ENCODE data around the gene NELFB.

Gene NELFB

DNA sequence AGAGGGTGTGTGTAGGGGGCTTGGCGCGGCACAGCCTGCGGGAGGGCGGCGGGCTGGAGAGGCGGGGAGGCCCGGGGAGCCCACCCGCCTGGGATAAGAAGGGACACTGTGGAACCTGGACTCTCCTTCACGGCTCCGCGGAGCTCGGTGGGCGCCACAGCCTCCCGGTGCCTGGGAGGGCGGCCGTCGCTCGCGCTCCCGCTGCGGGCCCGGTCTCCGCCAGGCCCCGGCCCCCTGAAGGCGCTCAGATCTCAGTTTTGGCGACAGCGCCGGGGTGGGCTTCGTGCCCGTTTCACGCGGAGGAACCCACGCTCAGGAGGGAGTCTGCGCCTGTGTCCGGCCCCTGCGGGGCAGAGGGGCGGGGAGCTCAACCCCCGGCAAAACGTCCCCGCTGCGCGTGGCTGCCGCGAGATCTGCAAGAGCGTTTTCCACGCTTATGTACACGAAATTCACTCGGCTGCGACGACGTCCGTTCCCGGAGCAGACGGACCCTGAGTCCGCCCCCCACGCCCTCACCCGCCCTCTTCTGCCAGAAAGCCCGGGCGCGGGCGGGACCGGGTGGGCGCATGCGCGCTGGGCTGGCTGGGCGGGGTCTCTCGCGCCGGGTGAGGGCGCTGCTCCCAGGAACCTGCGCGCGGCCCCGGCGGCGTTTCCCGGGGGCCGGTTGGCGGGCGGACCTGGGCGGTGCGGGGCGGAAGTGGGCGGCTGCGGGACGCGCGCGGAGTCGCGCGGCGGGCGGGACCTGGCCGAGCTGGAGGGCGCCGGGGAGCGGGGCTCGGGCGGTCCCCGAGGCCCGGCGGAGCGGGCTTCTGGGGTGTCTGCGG, at the start of gene NELFB:
Gene NELFB (plus strand): TSS at position 704 of the 824 bp plus-strand sequence.
- H3K36me3 ChIP-seq (ENCODE audit: control insufficient read depth, insufficient read depth, low read length): peaks cover 7% of the 10 kb centered on the region
- peaks cover 7% of the 10 kb centered on the region for H3K4me1 ChIP-seq (ENCODE audit: control insufficient read depth, insufficient read depth, low read length)
- H3K9me3 ChIP-seq (ENCODE audit: control insufficient read depth, insufficient read depth, low read length): no peaks in the 10 kb centered on the region
- no peak for DNase-seq (ENCODE audit: low read depth, low spot score)
- WGBS (ENCODE audit: insufficient coverage, insufficient read length): no CpG with 5 or more reads among the region's 105 CpGs
- H3K27ac ChIP-seq (ENCODE audit: low read length): no peak within 1 kb of the TSS
- peak within 1 kb of the TSS; percentile 58 for H3K4me3 ChIP-seq (ENCODE audit: low read length)
- no peaks in the 10 kb centered on the region for H3K27me3 ChIP-seq (ENCODE audit: control insufficient read depth, insufficient read depth, low read length)

DNA sequence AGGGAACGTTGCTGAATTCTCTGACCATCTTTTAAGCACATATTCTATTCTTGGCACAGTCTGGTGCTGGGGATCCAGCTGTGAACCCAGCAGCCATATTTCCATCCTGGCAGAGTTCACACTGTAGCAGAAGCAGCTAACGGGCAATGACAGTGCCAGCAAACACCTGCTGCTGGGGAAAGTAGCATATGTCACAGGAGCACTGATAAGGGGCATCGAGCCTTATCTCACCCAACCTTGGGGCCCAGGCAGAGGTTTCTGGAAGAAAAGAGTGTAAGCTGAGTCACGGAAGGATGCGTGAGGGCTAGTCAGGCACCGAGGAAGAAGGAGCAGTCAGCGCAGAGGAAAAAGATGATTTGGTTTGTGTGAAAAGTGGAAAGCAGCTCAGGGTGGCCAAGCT, 48.5 kb upstream of the NELFB start:
- no CpG with 5 or more reads among the region's 7 CpGs for WGBS (ENCODE audit: insufficient coverage, insufficient read length)
- no peak overlapping the region for H3K27ac ChIP-seq (ENCODE audit: low read length)
- no peaks in the 10 kb centered on the region for H3K9me3 ChIP-seq (ENCODE audit: control insufficient read depth, insufficient read depth, low read length)
- H3K4me1 ChIP-seq (ENCODE audit: control insufficient read depth, insufficient read depth, low read length): peaks cover 2% of the 10 kb centered on the region; the same call in 1 of the 2 replicates
- H3K36me3 ChIP-seq (ENCODE audit: control insufficient read depth, insufficient read depth, low read length): 0 out of 2 replicates have a peak, but pooled peaks cover 3% of the 10 kb centered on the region
- H3K4me3 ChIP-seq (ENCODE audit: low read length): no peak overlapping the region
- H3K27me3 ChIP-seq (ENCODE audit: control insufficient read depth, insufficient read depth, low read length): no peaks in the 10 kb centered on the region
- no peak for DNase-seq (ENCODE audit: low read depth, low spot score)

DNA sequence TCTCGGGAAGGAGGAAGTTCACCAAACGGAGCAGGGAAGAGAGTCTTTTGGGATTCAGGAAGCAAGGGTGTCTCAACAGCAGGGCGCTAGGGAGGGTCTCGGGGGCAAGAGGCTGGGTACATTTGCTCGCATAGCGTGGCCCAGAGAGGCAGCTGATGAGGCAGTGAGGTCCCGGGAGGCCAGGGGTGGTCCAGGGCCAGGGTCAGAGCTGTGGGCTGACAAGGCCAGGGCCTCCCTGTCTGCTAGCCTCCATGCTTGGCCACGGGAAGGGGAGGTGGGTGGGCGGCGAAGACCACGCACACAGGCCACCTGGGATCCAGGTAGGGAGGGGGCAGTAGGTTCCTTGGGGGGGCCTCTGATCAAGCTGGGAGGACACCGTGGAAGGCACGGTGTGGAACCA, 43.6 kb upstream of the NELFB start:
- Histone ChIP-seq H3K27ac (ENCODE audit: low read length) (no peak overlapping the region), H3K4me1 (ENCODE audit: control insufficient read depth, insufficient read depth, low read length) (no peaks in the 10 kb centered on the region), H3K4me3 (ENCODE audit: low read length) (no peak overlapping the region), H3K9me3 (ENCODE audit: control insufficient read depth, insufficient read depth, low read length) (no peaks in the 10 kb centered on the region), H3K27me3 (ENCODE audit: control insufficient read depth, insufficient read depth, low read length) (no peaks in the 10 kb centered on the region), H3K36me3 (ENCODE audit: control insufficient read depth, insufficient read depth, low read length) (peaks cover 14% of the 10 kb centered on the region)
- no peak for DNase-seq (ENCODE audit: low read depth, low spot score)
- WGBS (ENCODE audit: insufficient coverage, insufficient read length): no CpG with 5 or more reads among the region's 13 CpGs

DNA sequence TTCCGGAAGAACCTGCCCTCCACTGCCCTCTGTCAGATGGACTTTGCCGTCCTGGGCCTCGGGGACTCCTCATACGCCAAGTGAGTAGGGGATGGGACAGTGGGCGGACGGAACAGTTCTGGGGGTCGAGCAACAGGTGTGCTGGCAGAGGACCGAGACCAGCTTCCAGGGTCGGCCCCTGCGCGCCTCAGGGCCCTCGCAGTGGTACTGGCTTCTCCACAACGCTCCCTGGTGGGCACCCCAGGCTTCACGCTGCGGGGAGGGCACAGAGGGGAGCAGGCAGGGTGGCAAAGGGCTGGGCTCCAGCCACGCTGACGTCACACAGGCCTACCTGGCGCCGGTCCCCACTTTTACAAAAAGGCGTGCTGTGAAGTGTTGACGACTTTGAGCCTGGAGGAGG, 42.6 kb upstream of the NELFB start:
- Histone ChIP-seq H3K27me3 (ENCODE audit: control insufficient read depth, insufficient read depth, low read length) (no peaks in the 10 kb centered on the region), H3K36me3 (ENCODE audit: control insufficient read depth, insufficient read depth, low read length) (peaks cover 11% of the 10 kb centered on the region), H3K27ac (ENCODE audit: low read length) (no peak overlapping the region), H3K4me3 (ENCODE audit: low read length) (no peak overlapping the region), H3K4me1 (ENCODE audit: control insufficient read depth, insufficient read depth, low read length) (peaks cover 1% of the 10 kb centered on the region; the same call in 1 of the 2 replicates), H3K9me3 (ENCODE audit: control insufficient read depth, insufficient read depth, low read length) (no peaks in the 10 kb centered on the region)
- no CpG with 5 or more reads among the region's 21 CpGs for WGBS (ENCODE audit: insufficient coverage, insufficient read length)
- DNase-seq (ENCODE audit: low read depth, low spot score): no peak

DNA sequence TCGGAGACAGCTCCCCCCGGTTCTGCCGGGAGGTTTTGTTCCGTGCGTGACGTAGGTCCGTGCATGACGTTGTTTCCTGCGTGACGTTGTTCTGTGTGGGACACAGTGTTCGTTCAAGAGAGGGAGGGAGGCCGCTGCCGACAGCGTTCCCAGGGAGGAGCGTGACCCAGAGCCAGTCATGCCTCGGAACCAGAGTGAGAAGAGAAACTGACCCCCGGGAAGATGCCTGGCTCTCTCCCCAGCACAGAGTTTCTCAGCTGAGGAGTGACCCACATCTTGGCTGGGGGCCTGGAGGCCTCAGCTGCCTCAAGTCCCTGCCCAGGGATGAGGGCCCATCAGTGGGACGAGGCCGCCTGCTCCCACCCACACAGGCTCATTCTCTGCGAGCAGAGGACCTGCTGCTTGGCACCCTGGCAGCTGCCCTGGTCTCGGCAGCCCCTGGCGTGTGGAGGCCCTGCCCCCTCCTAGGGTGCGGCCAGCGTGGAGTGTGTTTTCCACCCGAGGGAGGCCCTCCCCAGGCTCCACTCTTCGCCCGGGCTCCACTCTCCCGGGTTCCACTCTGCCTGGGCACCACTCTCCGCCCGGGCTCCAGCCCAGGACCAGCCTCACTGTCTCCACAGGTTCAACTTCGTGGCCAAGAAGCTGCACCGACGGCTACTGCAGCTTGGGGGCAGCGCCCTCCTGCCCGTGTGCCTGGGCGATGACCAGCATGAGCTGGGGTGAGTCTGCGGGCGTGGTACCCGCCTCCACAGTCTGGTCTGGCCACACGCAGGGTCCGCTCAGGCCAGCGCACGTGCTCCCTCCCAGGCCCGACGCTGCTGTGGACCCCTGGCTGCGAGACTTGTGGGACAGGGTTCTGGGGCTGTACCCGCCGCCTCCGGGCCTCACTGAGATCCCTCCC, 41.7 kb upstream of the NELFB start:
- WGBS (ENCODE audit: insufficient coverage, insufficient read length): no CpG with 5 or more reads among the region's 49 CpGs
- H3K27ac ChIP-seq (ENCODE audit: low read length): no peak overlapping the region

DNA sequence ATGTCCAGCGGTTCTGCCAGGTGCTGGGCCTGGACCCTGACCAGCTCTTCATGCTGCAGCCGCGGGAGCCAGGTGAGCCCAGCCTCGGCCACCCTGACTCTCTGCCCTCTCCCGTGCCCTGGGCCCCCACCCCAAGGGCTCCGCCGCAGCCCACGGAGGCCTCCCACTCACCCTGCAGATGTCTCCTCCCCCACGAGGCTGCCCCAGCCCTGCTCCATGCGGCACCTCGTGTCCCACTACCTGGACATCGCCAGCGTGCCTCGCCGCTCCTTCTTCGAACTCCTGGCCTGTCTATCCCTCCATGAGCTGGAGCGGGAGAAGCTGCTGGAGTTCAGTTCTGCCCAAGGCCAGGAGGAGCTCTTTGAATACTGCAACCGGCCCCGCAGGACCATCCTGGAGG, 40.5 kb upstream of the NELFB start:
- DNase-seq (ENCODE audit: low read depth, low spot score): no peak
- H3K4me1 ChIP-seq (ENCODE audit: control insufficient read depth, insufficient read depth, low read length): peaks cover 3% of the 10 kb centered on the region; the same call in 1 of the 2 replicates
- no peaks in the 10 kb centered on the region for H3K9me3 ChIP-seq (ENCODE audit: control insufficient read depth, insufficient read depth, low read length)
- peaks cover 11% of the 10 kb centered on the region for H3K36me3 ChIP-seq (ENCODE audit: control insufficient read depth, insufficient read depth, low read length)
- WGBS (ENCODE audit: insufficient coverage, insufficient read length): no CpG with 5 or more reads among the region's 19 CpGs
- no peak overlapping the region for H3K4me3 ChIP-seq (ENCODE audit: low read length)
- H3K27me3 ChIP-seq (ENCODE audit: control insufficient read depth, insufficient read depth, low read length): no peaks in the 10 kb centered on the region
- no peak overlapping the region for H3K27ac ChIP-seq (ENCODE audit: low read length)

More for the DNA sequence above, 41.7 kb upstream of the NELFB start:
- DNase-seq (ENCODE audit: low read depth, low spot score): no peak
- Histone ChIP-seq H3K9me3 (ENCODE audit: control insufficient read depth, insufficient read depth, low read length) (no peaks in the 10 kb centered on the region), H3K4me1 (ENCODE audit: control insufficient read depth, insufficient read depth, low read length) (peaks cover 1% of the 10 kb centered on the region; the same call in 1 of the 2 replicates), H3K27me3 (ENCODE audit: control insufficient read depth, insufficient read depth, low read length) (no peaks in the 10 kb centered on the region), H3K36me3 (ENCODE audit: control insufficient read depth, insufficient read depth, low read length) (peaks cover 11% of the 10 kb centered on the region), H3K4me3 (ENCODE audit: low read length) (no peak overlapping the region)

DNA sequence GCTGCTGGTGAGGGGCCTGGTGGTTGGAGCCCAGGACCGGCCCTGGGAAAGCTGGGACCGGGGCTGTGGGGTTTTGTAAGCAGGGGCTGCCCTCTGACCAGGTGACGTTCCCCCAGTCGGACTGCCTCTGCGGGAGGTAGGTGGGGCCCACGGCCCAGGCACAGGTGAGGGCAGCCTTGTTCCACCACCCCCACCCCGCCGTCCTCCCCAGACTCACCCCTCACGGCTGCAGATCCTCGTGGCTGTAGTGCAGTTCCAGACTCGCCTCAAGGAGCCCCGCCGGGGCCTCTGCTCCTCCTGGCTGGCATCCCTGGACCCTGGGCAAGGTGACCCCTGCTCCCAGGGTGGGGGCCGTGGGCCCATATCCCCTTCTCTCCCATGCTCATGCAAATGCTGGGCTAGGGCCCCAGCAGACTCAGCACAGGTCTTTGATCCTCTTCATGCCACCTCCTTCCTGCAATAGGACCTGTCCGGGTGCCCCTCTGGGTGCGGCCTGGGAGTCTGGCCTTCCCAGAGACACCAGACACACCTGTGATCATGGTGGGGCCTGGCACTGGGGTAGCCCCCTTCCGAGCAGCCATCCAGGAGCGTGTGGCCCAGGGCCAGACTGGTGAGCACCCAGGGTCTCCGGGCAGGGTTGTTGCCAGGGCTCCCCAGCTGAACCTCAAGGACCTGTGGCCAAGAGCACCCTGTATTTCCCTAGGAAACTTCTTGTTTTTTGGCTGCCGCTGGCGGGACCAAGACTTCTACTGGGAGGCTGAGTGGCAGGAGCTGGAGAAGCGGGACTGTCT, 39.7 kb upstream of the NELFB start:
- Histone ChIP-seq H3K27me3 (ENCODE audit: control insufficient read depth, insufficient read depth, low read length) (no peaks in the 10 kb centered on the region), H3K9me3 (ENCODE audit: control insufficient read depth, insufficient read depth, low read length) (no peaks in the 10 kb centered on the region), H3K27ac (ENCODE audit: low read length) (no peak overlapping the region), H3K36me3 (ENCODE audit: control insufficient read depth, insufficient read depth, low read length) (peaks cover 11% of the 10 kb centered on the region), H3K4me3 (ENCODE audit: low read length) (no peak overlapping the region), H3K4me1 (ENCODE audit: control insufficient read depth, insufficient read depth, low read length) (peaks cover 3% of the 10 kb centered on the region; the same call in 1 of the 2 replicates)
- no CpG with 5 or more reads among the region's 22 CpGs for WGBS (ENCODE audit: insufficient coverage, insufficient read length)
- DNase-seq (ENCODE audit: low read depth, low spot score): no peak

DNA sequence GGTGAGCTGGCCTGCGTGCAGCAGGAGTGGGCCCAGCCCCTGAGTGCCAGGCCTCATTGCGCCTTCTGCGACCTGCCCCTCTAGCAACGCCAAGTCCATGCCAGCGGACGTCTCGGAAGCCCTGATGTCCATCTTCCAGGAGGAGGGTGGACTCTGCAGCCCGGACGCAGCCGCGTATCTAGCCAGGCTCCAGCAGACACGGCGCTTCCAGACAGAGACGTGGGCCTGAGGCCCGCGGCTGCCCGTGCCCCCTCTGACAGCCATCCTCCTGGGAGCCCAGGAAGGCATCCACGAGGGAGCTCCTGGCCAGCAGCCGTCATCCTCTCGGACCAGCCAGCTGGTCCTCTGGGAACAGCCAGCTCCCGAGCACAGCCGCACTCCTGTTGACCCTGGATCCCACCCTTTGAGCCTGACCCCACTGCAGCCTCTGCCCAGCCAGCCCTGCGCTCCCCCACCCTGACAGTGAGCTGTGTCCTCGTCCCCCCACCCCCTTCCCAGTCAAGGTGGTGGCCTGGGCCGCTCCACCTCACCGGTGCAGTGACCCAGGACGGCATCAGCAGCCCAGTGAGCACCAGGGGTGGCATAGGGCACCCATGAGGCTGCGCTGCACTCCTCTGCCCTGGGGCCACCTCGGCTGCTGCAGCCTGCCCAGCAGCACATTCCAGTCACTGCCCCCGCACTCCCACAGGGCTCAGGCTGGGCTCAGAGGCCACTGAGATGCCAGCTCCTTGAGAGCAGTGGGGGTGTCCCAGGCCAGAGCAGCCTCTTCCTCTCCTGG, 38.8 kb upstream of the NELFB start:
- no peak for DNase-seq (ENCODE audit: low read depth, low spot score)
- Histone ChIP-seq H3K9me3 (ENCODE audit: control insufficient read depth, insufficient read depth, low read length) (no peaks in the 10 kb centered on the region), H3K4me1 (ENCODE audit: control insufficient read depth, insufficient read depth, low read length) (peaks cover 3% of the 10 kb centered on the region; the same call in 1 of the 2 replicates), H3K36me3 (ENCODE audit: control insufficient read depth, insufficient read depth, low read length) (peaks cover 11% of the 10 kb centered on the region), H3K27me3 (ENCODE audit: control insufficient read depth, insufficient read depth, low read length) (no peaks in the 10 kb centered on the region), H3K27ac (ENCODE audit: low read length) (no peak overlapping the region), H3K4me3 (ENCODE audit: low read length) (no peak overlapping the region)
- no CpG with 5 or more reads among the region's 30 CpGs for WGBS (ENCODE audit: insufficient coverage, insufficient read length)

DNA sequence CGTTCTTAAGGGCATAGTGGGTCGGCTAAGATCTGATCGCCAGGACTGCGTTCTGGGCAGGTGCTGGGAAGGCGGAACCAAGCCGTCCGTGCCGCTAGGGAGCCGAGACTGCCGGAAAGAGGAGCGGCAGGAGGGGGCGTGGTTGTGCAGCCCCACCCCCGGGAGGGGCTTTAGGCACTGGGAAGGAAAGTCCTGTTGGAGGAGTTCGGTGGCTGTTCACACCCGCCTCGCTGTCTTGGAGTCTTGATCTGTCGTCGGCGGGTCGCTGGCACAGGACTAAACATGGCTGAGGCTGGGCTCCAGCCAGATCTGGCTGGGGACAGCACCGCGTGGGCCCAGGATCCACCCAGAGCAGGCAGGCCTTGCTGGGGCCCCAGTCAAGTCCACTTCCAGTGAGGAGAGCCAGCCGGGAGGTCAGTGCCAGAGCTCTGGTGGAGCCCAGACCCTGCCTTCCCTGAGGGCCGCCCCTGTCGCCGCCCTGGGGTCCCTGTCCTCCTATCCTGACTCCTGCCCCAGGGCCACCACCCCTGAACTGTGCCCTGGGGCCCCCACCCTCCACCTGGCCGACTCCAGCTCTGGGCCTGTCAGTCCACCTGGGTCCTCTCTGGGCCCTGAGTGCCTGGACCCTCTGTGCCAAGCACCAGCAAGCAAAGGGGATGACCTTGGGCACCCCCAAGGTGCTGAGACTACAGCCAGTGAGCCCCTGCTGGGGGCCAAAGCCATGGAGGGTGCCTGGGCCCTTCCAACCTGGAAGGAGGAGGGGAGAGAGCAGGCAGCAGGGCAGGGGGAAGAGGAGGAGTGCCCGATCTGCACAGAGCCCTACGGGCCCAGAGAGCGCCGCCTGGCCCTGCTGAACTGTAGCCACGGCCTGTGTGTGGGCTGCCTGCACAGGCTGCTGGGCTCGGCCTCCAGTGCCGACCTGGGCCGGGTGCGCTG, 37.6 kb upstream of the NELFB start:
- Histone ChIP-seq H3K9me3 (ENCODE audit: control insufficient read depth, insufficient read depth, low read length) (no peaks in the 10 kb centered on the region), H3K4me3 (ENCODE audit: low read length) (no peak overlapping the region), H3K27ac (ENCODE audit: low read length) (no peak overlapping the region), H3K4me1 (ENCODE audit: control insufficient read depth, insufficient read depth, low read length) (peaks cover 3% of the 10 kb centered on the region; the same call in 1 of the 2 replicates), H3K27me3 (ENCODE audit: control insufficient read depth, insufficient read depth, low read length) (no peaks in the 10 kb centered on the region), H3K36me3 (ENCODE audit: control insufficient read depth, insufficient read depth, low read length) (peaks cover 11% of the 10 kb centered on the region)
- no CpG with 5 or more reads among the region's 36 CpGs for WGBS (ENCODE audit: insufficient coverage, insufficient read length)
- DNase-seq (ENCODE audit: low read depth, low spot score): no peak

All from iPS DF 6.9 (cell line).